Heart left ventricle (tissue), 16 donors: ENCODE results near the gene PTPRN2. TPM values are rescaled to one million over a fixed set of nuclear protein-coding genes. Genes with fewer than 3 reads are reported as not detected.
"Not testable (repeated sequence)": the region's sequence is repeated elsewhere in the genome, so short reads cannot be mapped to it uniquely, and the experiment has no call there.

ENCODE experiments used
- ATAC-seq, 4 donors: fragments of 200-7000 bp; cut with Tn5 transposase; one replicate each; pipeline ENCODE4 v1.9.1; 2020 to 2022; ENCODE audit warnings: moderate library complexity in 4 of 4, mild to moderate bottlenecking in 3 of 4, moderate number of reproducible peaks in 1 of 4
- DNase-seq, 5 donors: peaks; one replicate each; pipeline ENCODE4 v3.0.0-alpha.2; 2020
- H3K27ac ChIP-seq, 12 donors: fragments of 200-600 bp; sonication (generic) in 4 of 12; one replicate each; pipeline versions ENCODE4 v1.5.0 to v1.8.0; 2016 to 2022; ENCODE audit warnings: mild to moderate bottlenecking in 2 of 12
- H3K27me3 ChIP-seq, 9 donors: fragments of 200-600 bp; sonication (generic) in 2 of 9; one replicate each; pipeline versions ENCODE4 v1.5.1 to v1.8.0; 2016 to 2022; ENCODE audit warnings: mild to moderate bottlenecking in 3 of 9
- H3K36me3 ChIP-seq, 9 donors: fragments of 200-600 bp; sonication (generic) in 2 of 9; one replicate each; pipeline versions ENCODE4 v1.5.0 to v1.8.0; 2018 to 2022; ENCODE audit warnings: mild to moderate bottlenecking in 2 of 9
- H3K4me1 ChIP-seq, 12 donors: fragments of 200-600 bp; sonication (generic) in 4 of 12; one replicate each; pipeline versions ENCODE4 v1.5.0 to v1.8.0; 2016 to 2022; ENCODE audit warnings: mild to moderate bottlenecking in 3 of 12
- H3K4me3 ChIP-seq, 12 donors: fragments of 200-600 bp; sonication (generic) in 4 of 12; one replicate each; pipeline versions ENCODE4 v1.5.0 to v1.8.0; 2017 to 2022; ENCODE audit warnings: mild to moderate bottlenecking in 9 of 12, moderate library complexity in 4 of 12
- H3K9me3 ChIP-seq, 12 donors: fragments of 200-600 bp; sonication (generic) in 4 of 12; one replicate each; pipeline versions ENCODE4 v1.5.0 to v1.8.0; 2016 to 2022; ENCODE audit warnings: mild to moderate bottlenecking in 1 of 12
- CTCF ChIP-seq, 12 donors: fragments of 200-600 bp; sonication (generic) in 4 of 12; IDR thresholded peaks; one replicate each; pipeline versions ENCODE4 v1.5.0 to v1.8.0; 2018 to 2022; ENCODE audit warnings: antibody characterized with exemption in 12 of 12, mild to moderate bottlenecking in 5 of 12
- POLR2A ChIP-seq, 2 donors: fragments of 450-650 bp; IDR thresholded peaks; one replicate each; pipeline ENCODE4 v1.6.1; 2017; ENCODE audit warnings: antibody characterized with exemption in 2 of 2, mild to moderate bottlenecking in 2 of 2, moderate library complexity in 2 of 2
- WGBS, 4 donors: extraction: QIAGEN DNeasy Blood & Tissue Kit in 2 of 4; methylation state at CpG; one replicate each; pipeline versions ENCODE4 v1.1.5 to v1.1.7; 2013 to 2018; 5-methylcytosine and 5-hydroxymethylcytosine counted together
- intact Hi-C, 10 donors: fragments of 100-400 bp; cut with DNase I; formaldehyde crosslinking; loops; one replicate each; pipeline versions ENCODE4 v1.11.1 to v1.14.2; 2022
- polyA plus RNA-seq, 2 donors: library from polyadenylated mRNA; stranded (reverse); fragments of 200-250 nt; gene quantifications; one replicate each; pipeline ENCODE4 v1.2.3, GENCODE V29; 2013
- total RNA-seq, 9 donors: library from RNA; depleted of rRNA in 2 of 9; stranded (reverse); fragments of >200 nt in 2 of 9; fragmentation: NEBNext Ultra II Directional in 3 of 9; extraction: Animal tissue kit (Norgen Biotek cat#: 25700) in 3 of 9; gene quantifications; one replicate each; pipeline versions ENCODE4 v1.1.0 to v1.2.4, GENCODE V29; 2016 to 2023
- donor health status: ischemic (EF 13 %, LVEDD 7.1; RV severe dilation, severe dysfunction).
- donor health status: healthy with polysubstance abuse.
- donor health status: DM: no; HTN: yes; CAD: no.
- donor health status: DM: no; HTN: no; CAD: no.
- donor health status: ischemic (EF 25% LVEDD 6.9; RV normal size, moderate dysfunction).
- donor health status: ischemic (EF 25% LVEDD 5.7; RV mildly dilated, moderate dysfunction).
- donor health status: healthy.
- donor health status: DM: yes; HTN: yes; CAD: no.
- donor health status: ischemic (EF 35%, LVEDD 5.7; RV mildly dilated, moderate dysfunction).
- donor health status: nonischemic (EF 11% LVEDD 7.7; RV severe dilation, severe dysfunction).
- donor health status: DM: yes; HTN: yes; CAD: no.
- donor health status: PGD.
- donor health status: ischemic (EF 29% LVEDD 5.4; RV normal size, mild dysfunction).
- donor health status: nonischemic (EF 23%, LVEDD 6.1; RV moderate dilation, normal function).

The PTPRN2 gene
- total and polyA plus RNA-seq, 11 donors, result 0.61 to 2.3 (median 1.3) TPM

GRCh38 chr7:158350166-158350900 lies 237.3 kb downstream of the PTPRN2 start:
- H3K27me3 ChIP-seq, result peaks cover 0 to 12% (median 0%) of the 10 kb centered on the region in 9 donors
- ATAC-seq, result no peak
- H3K4me1 ChIP-seq, result no peaks in the 10 kb centered on the region
- no peak overlapping the region for H3K4me3 ChIP-seq
- intact Hi-C loops, result no loop called here
- TF ChIP-seq CTCF (IDR thresholded peaks at IDR 0.05) (no peak), POLR2A (IDR thresholded peaks at IDR 0.05) (no peak)
- no peaks in the 10 kb centered on the region for H3K36me3 ChIP-seq
- no peak overlapping the region for H3K27ac ChIP-seq
- DNase-seq, result no peak
- WGBS, 4 donors, result 72 to 82% (median 75%) methylated on average over 11 to 12 of the region's 12 CpGs
- H3K9me3 ChIP-seq, result peaks cover 0 to 16% (median 10%) of the 10 kb centered on the region in 12 donors

- Histone ChIP-seq H3K9me3 (no peaks in the 10 kb centered on the region), H3K4me3 (no peak overlapping the region), H3K36me3 (no peaks in the 10 kb centered on the region), H3K27me3 (peaks cover 0 to 8% (median 0%) of the 10 kb centered on the region in 9 donors), H3K4me1 (no peaks in the 10 kb centered on the region), H3K27ac (no peak overlapping the region)
- ATAC-seq, result no peak
- 50 to 89% (median 62%) methylated on average over 2 to 3 of the region's 3 CpGs for WGBS, 4 donors
- TF ChIP-seq CTCF (IDR thresholded peaks at IDR 0.05), result no peak
- no peak for TF ChIP-seq POLR2A (IDR thresholded peaks at IDR 0.05)
- no peak for DNase-seq
- intact Hi-C loops, result no loop called here
Observed at GRCh38 chr7:158348446-158348845, 239.2 kb downstream of the PTPRN2 start.

- not testable (repeated sequence) for H3K4me3 ChIP-seq
Observed at GRCh38 chr7:158348039-158348438, 239.6 kb downstream of the PTPRN2 start.

GRCh38 chr7:158345731-158346130 lies 241.9 kb downstream of the PTPRN2 start:
- WGBS, 4 donors, result 60 to 74% (median 66%) methylated on average over 6 of the region's 6 CpGs
- TF ChIP-seq POLR2A (IDR thresholded peaks at IDR 0.05), result no peak
- no peak for TF ChIP-seq CTCF (IDR thresholded peaks at IDR 0.05)
- no peak for ATAC-seq

More at GRCh38 chr7:158348039-158348438, 239.6 kb downstream of the PTPRN2 start:
- H3K9me3 ChIP-seq, H3K36me3 ChIP-seq, H3K4me1 ChIP-seq, intact Hi-C loops, ATAC-seq, H3K27me3 ChIP-seq, DNase-seq, H3K27ac ChIP-seq: not testable (repeated sequence)
- 75 to 91% (median 80%) methylated on average over 4 of the region's 4 CpGs for WGBS, 4 donors

More at GRCh38 chr7:158345731-158346130, 241.9 kb downstream of the PTPRN2 start:
- intact Hi-C loops, result no loop called here
- Histone ChIP-seq H3K4me1 (no peaks in the 10 kb centered on the region), H3K36me3 (no peaks in the 10 kb centered on the region), H3K27ac (no peak overlapping the region), H3K27me3 (peaks cover 0 to 2% (median 0%) of the 10 kb centered on the region in 9 donors), H3K4me3 (no peak overlapping the region), H3K9me3 (no peaks in the 10 kb centered on the region)
- no peak for DNase-seq
